ENCODE data around the gene ABT1.
A peak's percentile ranks its signal among the peaks of the same experiment; 100 is the strongest.

The ABT1 gene

DNA sequence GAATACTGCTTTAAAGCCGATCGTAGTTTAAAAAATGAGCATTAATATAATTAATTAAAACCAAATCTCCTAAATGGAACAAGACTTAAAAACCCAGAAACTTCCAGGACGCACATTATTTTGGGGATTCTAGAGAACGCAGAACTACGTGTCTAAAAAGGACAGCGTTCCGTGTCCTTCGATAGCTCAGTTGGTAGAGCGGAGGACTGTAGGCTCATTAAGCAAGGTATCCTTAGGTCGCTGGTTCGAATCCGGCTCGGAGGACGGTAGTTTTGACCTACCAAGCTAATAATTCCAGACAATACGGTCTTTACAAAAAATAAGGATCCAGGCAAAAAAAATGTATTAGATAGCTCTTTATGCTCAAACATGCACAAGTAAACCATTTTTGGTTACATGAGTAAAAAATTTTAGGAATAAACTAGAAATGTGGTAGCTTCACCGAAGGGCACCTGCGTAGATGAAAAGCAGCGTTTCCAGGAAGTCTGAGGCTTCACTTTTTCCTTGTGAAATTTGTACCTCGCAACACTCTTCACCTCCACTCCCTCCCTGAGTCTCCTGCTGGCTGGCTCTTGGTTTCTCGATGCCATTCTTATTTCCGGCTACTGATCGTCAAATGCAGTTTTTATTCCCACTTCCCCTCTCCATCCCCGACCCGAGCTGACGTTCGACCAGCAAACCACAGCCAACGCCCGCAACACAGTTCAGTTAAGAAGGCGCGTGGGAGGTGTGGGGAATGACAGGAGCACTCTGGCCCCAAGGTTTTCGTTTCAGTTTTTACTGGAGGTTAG, 19.6 kb upstream of the ABT1 start:
- H3K4me1 ChIP-seq (ENCODE audit: control insufficient read depth, insufficient read depth, low read length) = no peaks in the 10 kb centered on the region
- H3K9me3 ChIP-seq (ENCODE audit: control insufficient read depth, low read length) = peaks cover 11% of the 10 kb centered on the region
- peak; percentile 72 for DNase-seq (ENCODE audit: low read depth)
- H3K36me3 ChIP-seq (ENCODE audit: control insufficient read depth, insufficient read depth, low read length, severe bottlenecking) = no peaks in the 10 kb centered on the region
- peak overlapping the region; percentile 82 for H3K4me3 ChIP-seq (ENCODE audit: low read length)
- H3K9ac ChIP-seq (ENCODE audit: low read length) = peak overlapping the region; percentile 47
- H3K27me3 ChIP-seq (replicated peaks; ENCODE audit: control insufficient read depth, insufficient read depth, low read length) = peaks cover 5% of the 10 kb centered on the region

DNA sequence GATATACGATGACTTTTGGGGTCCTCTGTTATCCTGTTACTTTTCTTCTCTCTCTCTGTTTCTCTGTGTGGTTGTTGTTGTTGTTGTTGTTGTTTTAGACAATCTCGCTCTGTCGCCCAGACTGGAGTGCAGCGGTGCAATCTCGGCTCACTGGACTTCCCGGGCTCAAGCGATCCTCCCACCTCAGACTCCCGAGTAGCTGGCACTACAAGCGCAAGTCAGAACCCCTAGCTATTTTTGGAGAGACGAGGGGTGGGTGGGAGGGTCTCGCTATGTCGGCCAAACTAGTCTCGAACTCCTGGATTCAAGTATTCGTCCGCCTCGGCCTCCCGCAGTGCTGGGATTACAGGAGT, 19.1 kb upstream of the ABT1 start:
- Histone ChIP-seq H3K9ac (ENCODE audit: low read length) (peak overlapping the region; percentile 47), H3K27me3 (replicated peaks; ENCODE audit: control insufficient read depth, insufficient read depth, low read length) (peaks cover 8% of the 10 kb centered on the region), H3K4me3 (ENCODE audit: low read length) (peak overlapping the region; percentile 82), H3K36me3 (ENCODE audit: control insufficient read depth, insufficient read depth, low read length, severe bottlenecking) (no peaks in the 10 kb centered on the region), H3K9me3 (ENCODE audit: control insufficient read depth, low read length) (peaks cover 11% of the 10 kb centered on the region), H3K4me1 (ENCODE audit: control insufficient read depth, insufficient read depth, low read length) (no peaks in the 10 kb centered on the region)
- DNase-seq (ENCODE audit: low read depth) = no peak

DNA sequence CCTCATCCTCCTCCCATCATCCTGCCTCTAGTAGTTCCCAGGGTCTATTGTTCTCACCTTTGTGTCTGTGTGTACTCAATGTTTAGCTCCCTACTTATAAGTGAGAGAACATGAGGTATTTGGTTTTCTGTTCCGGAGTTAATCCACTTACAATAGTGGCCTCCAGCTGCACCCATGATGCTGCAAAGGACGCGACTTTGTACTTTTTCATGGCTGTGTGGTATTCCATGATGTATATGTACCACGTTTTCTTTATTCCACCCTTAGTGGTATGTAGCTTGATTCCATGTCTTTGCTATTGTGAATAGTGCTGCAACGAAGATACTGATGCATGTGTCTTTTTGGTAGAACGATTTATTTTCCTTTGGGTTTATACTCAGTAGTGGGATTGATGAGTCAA, 18.5 kb upstream of the ABT1 start:
- Histone ChIP-seq H3K27me3 (replicated peaks; ENCODE audit: control insufficient read depth, insufficient read depth, low read length) (peaks cover 14% of the 10 kb centered on the region), H3K9ac (ENCODE audit: low read length) (no peak overlapping the region), H3K9me3 (ENCODE audit: control insufficient read depth, low read length) (peaks cover 11% of the 10 kb centered on the region), H3K36me3 (ENCODE audit: control insufficient read depth, insufficient read depth, low read length, severe bottlenecking) (no peaks in the 10 kb centered on the region), H3K4me1 (ENCODE audit: control insufficient read depth, insufficient read depth, low read length) (no peaks in the 10 kb centered on the region), H3K4me3 (ENCODE audit: low read length) (no peak overlapping the region)
- DNase-seq (ENCODE audit: low read depth) = no peak

DNA sequence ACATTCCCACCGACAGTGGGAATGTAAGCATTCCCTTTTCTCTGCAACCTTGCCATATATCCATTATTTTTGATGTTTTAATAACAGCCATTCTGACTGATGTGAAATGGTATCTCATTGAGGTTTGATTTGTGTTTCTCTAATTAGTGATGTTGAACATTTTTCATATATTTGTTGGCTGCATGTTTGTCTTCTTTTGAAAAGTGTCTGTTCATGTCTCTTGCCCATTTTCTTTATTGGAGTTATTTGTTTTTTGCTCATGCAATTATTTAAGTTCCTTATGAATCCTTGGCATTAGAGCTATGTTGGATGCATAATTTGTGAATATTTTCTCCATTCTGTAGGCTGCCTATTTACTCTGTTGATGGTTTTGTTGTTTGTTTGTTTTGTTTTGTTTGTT, 18.0 kb upstream of the ABT1 start:
- DNase-seq (ENCODE audit: low read depth) = no peak
- Histone ChIP-seq H3K36me3 (ENCODE audit: control insufficient read depth, insufficient read depth, low read length, severe bottlenecking) (no peaks in the 10 kb centered on the region), H3K4me1 (ENCODE audit: control insufficient read depth, insufficient read depth, low read length) (no peaks in the 10 kb centered on the region), H3K4me3 (ENCODE audit: low read length) (no peak overlapping the region), H3K9ac (ENCODE audit: low read length) (no peak overlapping the region), H3K27me3 (replicated peaks; ENCODE audit: control insufficient read depth, insufficient read depth, low read length) (peaks cover 19% of the 10 kb centered on the region), H3K9me3 (ENCODE audit: control insufficient read depth, low read length) (peaks cover 11% of the 10 kb centered on the region)

GRCh38 chr6:26581164-26581915, 15.4 kb upstream of the ABT1 start:
- H3K4me3 ChIP-seq (ENCODE audit: low read length) = no peak overlapping the region
- H3K9me3 ChIP-seq (ENCODE audit: control insufficient read depth, low read length) = peaks cover 11% of the 10 kb centered on the region
- H3K36me3 ChIP-seq (ENCODE audit: control insufficient read depth, insufficient read depth, low read length, severe bottlenecking) = no peaks in the 10 kb centered on the region
- peaks cover 29% of the 10 kb centered on the region for H3K27me3 ChIP-seq (replicated peaks; ENCODE audit: control insufficient read depth, insufficient read depth, low read length)
- DNase-seq (ENCODE audit: low read depth) = no peak
- no peak overlapping the region for H3K9ac ChIP-seq (ENCODE audit: low read length)
- no peaks in the 10 kb centered on the region for H3K4me1 ChIP-seq (ENCODE audit: control insufficient read depth, insufficient read depth, low read length)

GRCh38 chr6:26588965-26589364, 7.8 kb upstream of the ABT1 start:
- H3K4me3 ChIP-seq (ENCODE audit: low read length) = no peak overlapping the region
- H3K27me3 ChIP-seq (replicated peaks; ENCODE audit: control insufficient read depth, insufficient read depth, low read length) = peaks cover 8% of the 10 kb centered on the region
- no peaks in the 10 kb centered on the region for H3K9me3 ChIP-seq (ENCODE audit: control insufficient read depth, low read length)
- no peaks in the 10 kb centered on the region for H3K36me3 ChIP-seq (ENCODE audit: control insufficient read depth, insufficient read depth, low read length, severe bottlenecking)
- no peak overlapping the region for H3K9ac ChIP-seq (ENCODE audit: low read length)
- H3K4me1 ChIP-seq (ENCODE audit: control insufficient read depth, insufficient read depth, low read length) = no peaks in the 10 kb centered on the region
- no peak for DNase-seq (ENCODE audit: low read depth)

DNA sequence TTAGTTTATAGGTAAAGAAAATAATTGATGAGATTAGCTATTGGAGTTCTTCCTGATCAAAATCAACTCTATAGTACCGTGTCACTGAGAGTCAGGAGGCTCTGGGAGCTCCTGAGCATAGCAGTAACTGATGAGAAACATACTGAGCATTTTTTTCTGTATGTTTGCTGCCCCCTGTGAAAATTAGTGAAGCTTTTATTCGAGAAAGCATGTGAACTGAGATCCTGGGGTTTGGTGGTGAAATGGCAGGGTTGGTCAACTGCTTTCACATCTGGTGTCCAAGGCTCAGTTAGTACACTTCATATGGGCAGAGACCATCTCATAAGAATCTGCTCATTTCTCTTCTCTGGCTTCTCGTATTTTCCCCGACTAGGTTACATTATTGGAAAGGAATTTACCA, 4.1 kb upstream of the ABT1 start:
- DNase-seq (ENCODE audit: low read depth) = no peak
- Histone ChIP-seq H3K9ac (ENCODE audit: low read length) (no peak overlapping the region), H3K4me1 (ENCODE audit: control insufficient read depth, insufficient read depth, low read length) (peaks cover 10% of the 10 kb centered on the region), H3K36me3 (ENCODE audit: control insufficient read depth, insufficient read depth, low read length, severe bottlenecking) (no peaks in the 10 kb centered on the region), H3K4me3 (ENCODE audit: low read length) (no peak overlapping the region), H3K9me3 (ENCODE audit: control insufficient read depth, low read length) (no peaks in the 10 kb centered on the region), H3K27me3 (replicated peaks; ENCODE audit: control insufficient read depth, insufficient read depth, low read length) (no peaks in the 10 kb centered on the region)

- H3K9ac ChIP-seq (ENCODE audit: low read length) = no peak overlapping the region
- no peaks in the 10 kb centered on the region for H3K27me3 ChIP-seq (replicated peaks; ENCODE audit: control insufficient read depth, insufficient read depth, low read length)
- no peaks in the 10 kb centered on the region for H3K9me3 ChIP-seq (ENCODE audit: control insufficient read depth, low read length)
- DNase-seq (ENCODE audit: low read depth) = no peak
- H3K4me3 ChIP-seq (ENCODE audit: low read length) = peak overlapping the region; percentile 32
- H3K36me3 ChIP-seq (ENCODE audit: control insufficient read depth, insufficient read depth, low read length, severe bottlenecking) = peaks cover 7% of the 10 kb centered on the region
- H3K4me1 ChIP-seq (ENCODE audit: control insufficient read depth, insufficient read depth, low read length) = peaks cover 15% of the 10 kb centered on the region
These were observed 3.2 kb upstream of the ABT1 start for GRCh38 chr6:26593278-26594130.

DNA sequence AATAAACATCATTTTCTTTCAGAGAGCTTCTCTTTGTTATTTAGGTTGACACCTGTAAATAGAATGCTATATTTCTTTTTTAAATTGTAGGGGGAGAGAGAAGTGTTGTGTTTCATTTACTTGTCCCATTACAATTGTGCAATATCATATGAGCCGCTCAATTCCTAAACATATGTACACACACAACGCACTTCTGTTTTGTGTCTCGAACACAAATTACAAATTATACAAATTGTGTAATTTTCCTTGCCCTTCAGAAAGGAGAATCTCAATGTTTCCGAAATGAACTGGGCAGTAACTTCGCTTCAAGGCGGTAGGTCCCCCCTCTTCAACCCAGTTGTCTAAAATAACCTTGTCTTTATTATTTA, 2.6 kb upstream of the ABT1 start:
- Histone ChIP-seq H3K9me3 (ENCODE audit: control insufficient read depth, low read length) (no peaks in the 10 kb centered on the region), H3K36me3 (ENCODE audit: control insufficient read depth, insufficient read depth, low read length, severe bottlenecking) (peaks cover 13% of the 10 kb centered on the region), H3K4me1 (ENCODE audit: control insufficient read depth, insufficient read depth, low read length) (peaks cover 15% of the 10 kb centered on the region), H3K4me3 (ENCODE audit: low read length) (peak overlapping the region; percentile 32), H3K9ac (ENCODE audit: low read length) (no peak overlapping the region), H3K27me3 (replicated peaks; ENCODE audit: control insufficient read depth, insufficient read depth, low read length) (no peaks in the 10 kb centered on the region)
- DNase-seq (ENCODE audit: low read depth) = no peak

- peaks cover 15% of the 10 kb centered on the region for H3K4me1 ChIP-seq (ENCODE audit: control insufficient read depth, insufficient read depth, low read length)
- H3K9me3 ChIP-seq (ENCODE audit: control insufficient read depth, low read length) = no peaks in the 10 kb centered on the region
- H3K4me3 ChIP-seq (ENCODE audit: low read length) = peak overlapping the region; percentile 98
- H3K36me3 ChIP-seq (ENCODE audit: control insufficient read depth, insufficient read depth, low read length, severe bottlenecking) = peaks cover 22% of the 10 kb centered on the region
- H3K27me3 ChIP-seq (replicated peaks; ENCODE audit: control insufficient read depth, insufficient read depth, low read length) = no peaks in the 10 kb centered on the region
- DNase-seq (ENCODE audit: low read depth) = peak; percentile 62
- peak overlapping the region; percentile 97 for H3K9ac ChIP-seq (ENCODE audit: low read length)
These were observed 1.8 kb upstream of the ABT1 start for GRCh38 chr6:26594730-26595632.
